ELR (cell line): Measurements from ENCODE around the gene ATXN2.
"Not testable (repeated sequence)": the region's sequence is repeated elsewhere in the genome, so short reads cannot be mapped to it uniquely, and the experiment has no call there.

ENCODE experiments used
- DNase-seq: peaks from one replicate; pipeline ENCODE4 v3.0.0-alpha.2; 2015; ENCODE audit warnings: low read depth

The ATXN2 gene

GRCh38 chr12:111599453-111600204, 514 bp upstream of the ATXN2 start:
- DNase-seq, result peak; percentile 96

GRCh38 chr12:111597831-111598636, 1.1 kb downstream of the ATXN2 start:
- DNase-seq, result peak; percentile 56

- DNase-seq, result peak; percentile 80
Observed at GRCh38 chr12:111596985-111597830, 1.9 kb downstream of the ATXN2 start.

GRCh38 chr12:111595341-111595835, 3.7 kb downstream of the ATXN2 start:
- DNase-seq, result not testable (repeated sequence)

GRCh38 chr12:111591399-111592010, 7.6 kb downstream of the ATXN2 start:
- not testable (repeated sequence) for DNase-seq

GRCh38 chr12:111590552-111590951, 8.6 kb downstream of the ATXN2 start:
- no peak for DNase-seq

GRCh38 chr12:111589601-111590000, 9.5 kb downstream of the ATXN2 start:
- DNase-seq, result no peak

- no peak for DNase-seq
Observed at GRCh38 chr12:111588010-111588409, 11.1 kb downstream of the ATXN2 start.

- DNase-seq, result no peak
Observed at GRCh38 chr12:111586986-111587385, 12.1 kb downstream of the ATXN2 start.

GRCh38 chr12:111585690-111586089, 13.4 kb downstream of the ATXN2 start:
- no peak for DNase-seq

- peak; percentile 87 for DNase-seq
Observed at GRCh38 chr12:111584959-111585358, 14.2 kb downstream of the ATXN2 start.

- DNase-seq, result not testable (repeated sequence)
Observed at GRCh38 chr12:111583506-111583905, 15.6 kb downstream of the ATXN2 start.

- DNase-seq, result no peak
Observed at GRCh38 chr12:111582133-111582747, 16.9 kb downstream of the ATXN2 start.

- DNase-seq, result no peak
Observed at GRCh38 chr12:111581434-111582132, 17.5 kb downstream of the ATXN2 start.

GRCh38 chr12:111580737-111581136, 18.4 kb downstream of the ATXN2 start:
- no peak for DNase-seq

GRCh38 chr12:111580119-111580425, 19.0 kb downstream of the ATXN2 start:
- DNase-seq, result no peak

- no peak for DNase-seq
Observed at GRCh38 chr12:111578971-111579340, 20.2 kb downstream of the ATXN2 start.

GRCh38 chr12:111578276-111578970, 20.7 kb downstream of the ATXN2 start:
- peak; percentile 92 for DNase-seq

- no peak for DNase-seq
Observed at GRCh38 chr12:111574797-111575443, 24.2 kb downstream of the ATXN2 start.

GRCh38 chr12:111573476-111573875, 25.6 kb downstream of the ATXN2 start:
- DNase-seq, result no peak
